Thymus (tissue), 11 donors: ENCODE results near the gene ZNF266. TPM values are rescaled to one million over a fixed set of nuclear protein-coding genes. Genes with fewer than 3 reads are reported as not detected.

Experiments
- DNase-seq, 9 donors: peaks; one replicate each; pipeline ENCODE4 v3.0.0-alpha.2; 2013; ENCODE audit warnings: low spot score in 9 of 9, low read depth in 6 of 9, missing footprints in 1 of 9
- H3K27ac ChIP-seq, 2 donors: one replicate each; pipeline ENCODE4 v1.5.1; 2013; ENCODE audit warnings: control low read depth in 1 of 2, low read depth in 1 of 2, low read length in 1 of 2, mild to moderate bottlenecking in 1 of 2, moderate library complexity in 1 of 2
- H3K27me3 ChIP-seq, 2 donors: one replicate each; pipeline ENCODE4 v1.5.1; 2013; ENCODE audit warnings: low read length in 1 of 2; ENCODE audit not compliant: control insufficient read depth in 2 of 2, insufficient read depth in 1 of 2
- H3K36me3 ChIP-seq, 2 donors: one replicate each; pipeline ENCODE4 v1.5.1; 2013; ENCODE audit warnings: low read length in 1 of 2, mild to moderate bottlenecking in 1 of 2, moderate library complexity in 1 of 2; ENCODE audit not compliant: control insufficient read depth in 2 of 2, insufficient read depth in 2 of 2
- H3K4me1 ChIP-seq, 2 donors: one replicate each; pipeline ENCODE4 v1.5.1; 2013; ENCODE audit warnings: low read length in 2 of 2; ENCODE audit not compliant: control insufficient read depth in 2 of 2, insufficient read depth in 2 of 2
- H3K4me3 ChIP-seq, 2 donors: one replicate each; pipeline ENCODE4 v1.5.1; 2013; ENCODE audit warnings: low read length in 2 of 2, control low read depth in 1 of 2, mild to moderate bottlenecking in 1 of 2
- H3K9me3 ChIP-seq, 2 donors: one replicate each; pipeline ENCODE4 v1.5.1; 2013; ENCODE audit warnings: low read length in 1 of 2, mild to moderate bottlenecking in 1 of 2; ENCODE audit not compliant: control insufficient read depth in 2 of 2, insufficient read depth in 1 of 2
- WGBS: extraction: QIAGEN DNeasy Blood & Tissue Kit; methylation state at CpG from one replicate; pipeline ENCODE4 v1.1.7; 2013; 5-methylcytosine and 5-hydroxymethylcytosine counted together
- polyA plus RNA-seq: library from polyadenylated mRNA; stranded (reverse); fragments of 200-250 nt; gene quantifications from one replicate; pipeline ENCODE4 v1.2.3, GENCODE V29; 2013
- total RNA-seq: library from RNA; stranded (reverse); fragments of 120-200 nt; gene quantifications from one replicate; pipeline ENCODE4 v1.2.4, GENCODE V29; 2013
- donor health status: healthy.

The ZNF266 gene
- total and polyA plus RNA-seq, 2 donors = 25.7 to 151 TPM

DNA sequence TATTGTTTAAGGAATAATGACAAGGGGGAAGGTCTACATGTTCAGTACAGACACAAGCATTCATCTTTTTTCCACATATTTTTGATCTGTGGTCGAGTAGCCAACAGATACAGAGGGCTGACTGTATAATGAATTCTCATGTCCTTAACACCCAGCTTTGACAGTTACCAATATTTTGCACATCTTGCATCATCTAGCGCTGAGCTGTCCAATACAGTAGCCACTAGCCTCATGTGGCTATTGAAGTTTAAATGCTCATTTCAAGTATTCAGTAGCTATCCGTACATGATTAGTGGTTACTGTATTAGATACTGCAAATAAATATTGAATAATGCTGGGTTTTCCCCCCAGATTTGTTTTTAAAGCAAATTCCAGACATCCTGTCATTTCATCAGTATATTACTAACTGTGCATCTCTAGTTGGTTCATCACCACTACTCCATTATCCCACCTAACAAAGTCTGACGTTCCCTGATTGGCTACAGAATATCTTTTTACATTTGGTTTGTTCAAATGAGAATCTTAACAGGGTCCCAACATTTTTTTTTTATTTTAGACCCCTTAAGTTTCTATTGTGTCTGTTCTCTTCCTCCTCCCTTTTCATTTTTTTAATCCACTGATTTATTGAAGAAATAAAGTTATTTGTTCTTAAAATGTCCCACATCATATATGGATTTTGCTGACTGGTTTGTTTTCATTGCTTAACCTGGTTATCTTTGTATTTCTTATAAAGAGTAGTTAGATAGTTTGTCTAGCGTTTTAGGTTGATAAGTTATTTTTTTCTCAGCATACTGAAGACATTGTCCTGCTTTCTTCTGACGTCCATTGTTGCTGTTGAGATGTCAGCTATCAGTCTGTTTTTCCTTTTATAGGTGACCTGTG is 64.4 kb downstream of the ZNF266 start:
- no peaks in the 10 kb centered on the region for H3K36me3 ChIP-seq
- DNase-seq = no peak
- no peaks in the 10 kb centered on the region for H3K27me3 ChIP-seq
- H3K9me3 ChIP-seq = peaks cover 0 to 1% of the 10 kb centered on the region in 2 donors
- H3K4me1 ChIP-seq = no peaks in the 10 kb centered on the region
- H3K4me3 ChIP-seq = no peak overlapping the region
- no peak overlapping the region for H3K27ac ChIP-seq
- 96% methylated on average over 6 of the region's 6 CpGs for WGBS

DNA sequence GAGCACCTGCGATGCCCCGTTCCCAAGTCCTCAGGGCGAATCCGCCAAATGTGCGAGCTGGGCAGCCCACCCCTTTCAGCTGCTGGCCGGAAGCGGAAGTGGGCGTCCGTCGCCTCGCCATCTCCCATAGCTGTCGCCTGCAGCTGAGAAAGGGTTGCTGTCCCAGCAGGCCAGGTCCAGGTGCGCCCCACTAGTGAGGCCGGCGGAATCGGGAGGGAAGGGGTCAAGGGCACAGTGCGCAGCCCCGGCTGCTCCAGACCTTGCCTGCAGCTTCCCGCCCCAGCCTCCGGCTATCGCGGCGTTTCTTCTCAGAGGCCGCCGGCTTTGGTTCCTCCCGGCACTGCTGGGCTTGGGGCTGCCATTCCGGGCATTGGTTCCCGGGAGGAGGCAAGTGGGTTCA is 72.5 kb downstream of the ZNF266 start, which contains the start of gene ZNF177:
Gene ZNF177 (plus strand): TSS at position 109 of the 400 bp plus-strand sequence. CDS start 15,299 bp downstream, outside the sequence.
- Histone ChIP-seq H3K4me1 (peaks cover 4 to 6% of the 10 kb centered on the region in 2 donors), H3K27me3 (peaks cover 0 to 6% of the 10 kb centered on the region in 2 donors), H3K4me3 (peak within 1 kb of the TSS; percentile 34 to 56), H3K9me3 (peaks cover 3 to 9% of the 10 kb centered on the region in 2 donors), H3K36me3 (no peaks in the 10 kb centered on the region), H3K27ac (no peak within 1 kb of the TSS)
- WGBS = 5% methylated on average over 28 of the region's 28 CpGs
- DNase-seq = peak in 5 of 9 donors; percentile 1 to 37 (median 20)

Other genes starting within 250 kb of the ZNF266 start
- gene OR7D4, start 216.0 kb downstream of the ZNF266 start, total RNA-seq = not detected
- gene OR7D4, start 216.0 kb downstream of the ZNF266 start, polyA plus RNA-seq = 0.02 TPM
- gene OR7E24, start 184.6 kb downstream of the ZNF266 start, total RNA-seq = not detected
- not detected for gene OR7E24, start 184.6 kb downstream of the ZNF266 start, polyA plus RNA-seq
- gene ZNF699, start 125.7 kb downstream of the ZNF266 start, total RNA-seq = 4.5 TPM
- gene ZNF699, start 125.7 kb downstream of the ZNF266 start, polyA plus RNA-seq = 1.8 TPM
- 27.7 TPM for gene ZNF559, start 111.4 kb downstream of the ZNF266 start, total RNA-seq
- 72.1 TPM for gene ZNF559, start 111.4 kb downstream of the ZNF266 start, polyA plus RNA-seq
- gene ZNF177, start 72.6 kb downstream of the ZNF266 start, total RNA-seq = 2.9 TPM
- 13.8 TPM for gene ZNF177, start 72.6 kb downstream of the ZNF266 start, polyA plus RNA-seq
- gene ZNF560, start 63.0 kb upstream of the ZNF266 start, total RNA-seq = 0.05 TPM
- 0.21 TPM for gene ZNF560, start 63.0 kb upstream of the ZNF266 start, polyA plus RNA-seq
- gene ZNF426, start 103.1 kb upstream of the ZNF266 start, total RNA-seq = 11.1 TPM
- gene ZNF426, start 103.1 kb upstream of the ZNF266 start, polyA plus RNA-seq = 5.0 TPM
- 26.1 TPM for gene ZNF121, start 148.9 kb upstream of the ZNF266 start, total RNA-seq
- gene ZNF121, start 148.9 kb upstream of the ZNF266 start, polyA plus RNA-seq = 15.3 TPM
- gene ZNF561, start 185.7 kb upstream of the ZNF266 start, total RNA-seq = 26.5 TPM
- gene ZNF561, start 185.7 kb upstream of the ZNF266 start, polyA plus RNA-seq = 32.4 TPM
- gene ZNF562, start 239.5 kb upstream of the ZNF266 start, total RNA-seq = 22.6 TPM
- 10.3 TPM for gene ZNF562, start 239.5 kb upstream of the ZNF266 start, polyA plus RNA-seq